SU-DHL-6 (cell line): ENCODE results near the gene DENND1C.
A peak's percentile ranks its signal among the peaks of the same experiment; 100 is the strongest.

Source experiments
- H2AFZ ChIP-seq: fragments of 200-600 bp; sonication (generic); 2 replicates; pipeline ENCODE4 v1.6.1; 2014; ENCODE audit warnings: low read depth, mild to moderate bottlenecking, moderate library complexity, mixed read lengths, antibody characterized with exemption, low read length; ENCODE audit not compliant: severe bottlenecking
- H3F3A ChIP-seq: fragments of 200-600 bp; shearing (Covaris generic); 2 replicates; pipeline ENCODE4 v1.6.0; 2016; ENCODE audit warnings: antibody characterized with exemption, mild to moderate bottlenecking; ENCODE audit not compliant: insufficient read depth
- H3K27ac ChIP-seq: fragments of 200-600 bp; sonication (generic); 2 replicates; pipeline ENCODE4 v1.5.1; 2016; ENCODE audit warnings: low read depth, mild to moderate bottlenecking, low read length, moderate library complexity, mixed read lengths
- H3K27me3 ChIP-seq: fragments of 200-600 bp; sonication (generic), shearing (Covaris generic); 2 replicates; pipeline ENCODE4 v1.6.0; 2014; ENCODE audit warnings: mild to moderate bottlenecking, low read length
- H3K36me3 ChIP-seq: fragments of 200-600 bp; sonication (generic); 2 replicates; pipeline ENCODE4 v1.6.1; 2014; ENCODE audit warnings: mild to moderate bottlenecking, low read length, mixed read lengths
- H3K4me2 ChIP-seq: fragments of 300-600, 200-600 bp; shearing (Covaris generic), sonication (generic); 2 replicates; pipeline ENCODE4 v1.6.0; 2014; ENCODE audit warnings: low read length, low read depth, mild to moderate bottlenecking; ENCODE audit not compliant: poor library complexity, severe bottlenecking
- H3K4me3 ChIP-seq: fragments of 200-600 bp; sonication (generic); 2 replicates; pipeline ENCODE4 v1.5.1; 2014; ENCODE audit warnings: antibody characterized with exemption, low read length, mild to moderate bottlenecking, mixed read lengths; ENCODE audit not compliant: insufficient read depth, poor library complexity, severe bottlenecking
- H3K79me2 ChIP-seq: fragments of 200-600 bp; sonication (generic); 2 replicates; pipeline ENCODE4 v1.6.1; 2014; ENCODE audit warnings: mild to moderate bottlenecking, low read length, moderate library complexity; ENCODE audit not compliant: insufficient read depth
- H3K9ac ChIP-seq: fragments of 200-600 bp; sonication (generic); 2 replicates; pipeline ENCODE4 v1.7.0; 2014; ENCODE audit warnings: mild to moderate bottlenecking, low read length
- H3K9me2 ChIP-seq: fragments of 200-600 bp; sonication (generic); replicated peaks from 2 replicates; pipeline ENCODE4 v1.6.1; 2014; ENCODE audit warnings: low read length; ENCODE audit not compliant: insufficient read depth
- H3K9me3 ChIP-seq: fragments of 200-600 bp; sonication (generic); 2 replicates; pipeline ENCODE4 v1.6.1; 2014; ENCODE audit warnings: low read length, mixed read lengths; ENCODE audit not compliant: insufficient read depth
- H4K20me1 ChIP-seq: fragments of 200-600 bp; sonication (generic); 2 replicates; pipeline ENCODE4 v1.6.1; 2014; ENCODE audit warnings: low read depth, mild to moderate bottlenecking, antibody characterized with exemption, low read length, moderate library complexity, mixed read lengths
- CTCF ChIP-seq: fragments of 200-600 bp; sonication (generic); IDR thresholded peaks from one replicate; pipeline ENCODE4 v1.5.1; 2017; ENCODE audit warnings: antibody characterized with exemption, mild to moderate bottlenecking, low read length, moderate library complexity; ENCODE audit not compliant: insufficient read depth, poor library complexity, severe bottlenecking
- EZH2phosphoT487 ChIP-seq: fragments of 200-600 bp; sonication (generic), shearing (Covaris generic); conservative IDR thresholded peaks from 2 replicates; pipeline ENCODE4 v1.6.1; 2018; ENCODE audit warnings: mild to moderate bottlenecking, antibody characterized with exemption, low read length, moderate library complexity, mixed read lengths

Gene DENND1C

GRCh38 chr19:6489278-6490061, 7.9 kb upstream of the DENND1C start:
- Histone ChIP-seq H3K36me3 (no peaks in the 10 kb centered on the region), H4K20me1 (no peaks in the 10 kb centered on the region), H3K9me2 (no peaks in the 10 kb centered on the region), H3K79me2 (no peaks in the 10 kb centered on the region), H3K4me3 (peak overlapping the region; percentile 15), H3K9ac (peak overlapping the region; percentile 43), H3K27me3 (no peaks in the 10 kb centered on the region), H2AFZ (peak overlapping the region; percentile 99), H3K4me2 (peak overlapping the region; percentile 55), H3K9me3 (no peaks in the 10 kb centered on the region), H3K27ac (no peak overlapping the region), H3F3A (no peaks in the 10 kb centered on the region)
- TF ChIP-seq EZH2phosphoT487 (no peak), CTCF (no peak)

GRCh38 chr19:6484831-6485230, 3.2 kb upstream of the DENND1C start:
- Histone ChIP-seq H3K27me3 (no peaks in the 10 kb centered on the region), H3K9me3 (no peaks in the 10 kb centered on the region), H2AFZ (no peak overlapping the region), H3K4me2 (no peak overlapping the region), H4K20me1 (no peaks in the 10 kb centered on the region), H3K9ac (no peak overlapping the region), H3K4me3 (no peak overlapping the region), H3F3A (no peaks in the 10 kb centered on the region), H3K79me2 (peaks cover 4% of the 10 kb centered on the region; the same call in 1 of the 2 replicates), H3K27ac (no peak overlapping the region), H3K9me2 (no peaks in the 10 kb centered on the region), H3K36me3 (no peaks in the 10 kb centered on the region)
- no peak for TF ChIP-seq EZH2phosphoT487
- no peak for TF ChIP-seq CTCF

GRCh38 chr19:6484230-6484629, 2.6 kb upstream of the DENND1C start:
- Histone ChIP-seq H3K27me3 (no peaks in the 10 kb centered on the region), H3F3A (no peaks in the 10 kb centered on the region), H2AFZ (no peak overlapping the region), H3K4me3 (no peak overlapping the region), H3K9ac (no peak overlapping the region), H3K9me2 (no peaks in the 10 kb centered on the region), H3K4me2 (no peak overlapping the region), H3K9me3 (no peaks in the 10 kb centered on the region), H3K36me3 (no peaks in the 10 kb centered on the region), H3K27ac (no peak overlapping the region), H4K20me1 (no peaks in the 10 kb centered on the region), H3K79me2 (peaks cover 4% of the 10 kb centered on the region; the same call in 1 of the 2 replicates)
- no peak for TF ChIP-seq EZH2phosphoT487
- no peak for TF ChIP-seq CTCF
